ENCODE measurements around the gene MROH2A. TPM values are rescaled to one million over a fixed set of nuclear protein-coding genes. Genes with fewer than 3 reads are reported as not detected.
A peak's percentile ranks its signal among the peaks of the same experiment; 100 is the strongest.

MROH2A gene
- total and polyA plus RNA-seq, 4 donors = 0.08 to 0.28 (median 0.09) TPM; not detected in 1

- no peak for TF ChIP-seq ATF3 (IDR thresholded peaks at IDR 0.05)
- no peak for TF ChIP-seq NR2F2 (IDR thresholded peaks at IDR 0.05)
Observed at GRCh38 chr2:233844836-233845235, 66.7 kb downstream of the MROH2A start (continued).

DNA sequence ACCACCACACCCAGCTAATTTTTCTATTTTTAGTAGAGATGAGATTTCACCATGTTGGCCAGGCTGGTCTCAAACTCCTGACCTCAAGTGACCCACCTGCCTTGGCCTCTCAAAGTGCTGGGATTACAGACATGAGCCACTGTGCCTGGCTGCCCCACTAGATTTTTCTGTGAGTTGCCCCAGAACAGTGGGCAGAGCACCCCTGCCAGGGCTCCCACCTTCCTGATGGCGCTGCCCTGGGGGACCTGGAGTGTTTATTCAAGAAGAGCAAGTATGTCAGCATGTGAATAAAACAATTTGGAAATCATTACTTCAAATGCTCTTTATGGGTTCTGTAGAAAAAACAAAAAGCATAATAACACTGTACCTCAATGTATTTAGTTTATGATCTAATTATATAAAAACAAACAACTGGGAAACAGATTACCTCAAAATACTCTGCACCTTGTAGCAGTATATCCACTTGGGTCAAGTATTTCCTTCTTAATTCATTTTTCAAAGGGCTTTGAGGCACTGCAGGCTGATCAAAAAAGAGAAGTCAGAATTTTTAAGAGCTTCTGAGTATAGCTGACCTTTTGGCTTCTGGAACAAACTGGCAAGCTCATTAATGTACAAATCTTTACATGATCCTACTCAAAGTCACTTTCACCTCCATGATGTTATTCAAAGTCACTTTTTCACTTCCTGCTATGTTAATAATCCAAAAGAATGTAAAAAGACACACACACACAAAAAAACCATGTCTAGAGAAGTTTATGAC is 67.4 kb downstream of the MROH2A start:
- no peaks in the 10 kb centered on the region for H3K36me3 ChIP-seq (ENCODE audit: control insufficient read depth in 4 of 4, insufficient read depth in 3 of 4, low read depth in 1 of 4, low read length in 3 of 4)
- DNase-seq (ENCODE audit: low spot score) = no peak
- 96% methylated on average over 1 of the region's 1 CpG for WGBS
- H3K9ac ChIP-seq (ENCODE audit: low read depth in 1 of 2, low read length in 2 of 2) = no peak overlapping the region
- H3K4me1 ChIP-seq (ENCODE audit: control insufficient read depth in 4 of 4, insufficient read depth in 4 of 4, low read length in 3 of 4) = no peaks in the 10 kb centered on the region
- no peak overlapping the region for H3K4me3 ChIP-seq (ENCODE audit: low read depth in 1 of 3, low read length in 3 of 3)
- TF ChIP-seq JUND (IDR thresholded peaks at IDR 0.05) = no peak
- TF ChIP-seq GABPA (IDR thresholded peaks at IDR 0.05 in 1 of 2, conservative IDR thresholded peaks at IDR 0.05 in 1 of 2) = no peak
- TF ChIP-seq, protein P1, sequence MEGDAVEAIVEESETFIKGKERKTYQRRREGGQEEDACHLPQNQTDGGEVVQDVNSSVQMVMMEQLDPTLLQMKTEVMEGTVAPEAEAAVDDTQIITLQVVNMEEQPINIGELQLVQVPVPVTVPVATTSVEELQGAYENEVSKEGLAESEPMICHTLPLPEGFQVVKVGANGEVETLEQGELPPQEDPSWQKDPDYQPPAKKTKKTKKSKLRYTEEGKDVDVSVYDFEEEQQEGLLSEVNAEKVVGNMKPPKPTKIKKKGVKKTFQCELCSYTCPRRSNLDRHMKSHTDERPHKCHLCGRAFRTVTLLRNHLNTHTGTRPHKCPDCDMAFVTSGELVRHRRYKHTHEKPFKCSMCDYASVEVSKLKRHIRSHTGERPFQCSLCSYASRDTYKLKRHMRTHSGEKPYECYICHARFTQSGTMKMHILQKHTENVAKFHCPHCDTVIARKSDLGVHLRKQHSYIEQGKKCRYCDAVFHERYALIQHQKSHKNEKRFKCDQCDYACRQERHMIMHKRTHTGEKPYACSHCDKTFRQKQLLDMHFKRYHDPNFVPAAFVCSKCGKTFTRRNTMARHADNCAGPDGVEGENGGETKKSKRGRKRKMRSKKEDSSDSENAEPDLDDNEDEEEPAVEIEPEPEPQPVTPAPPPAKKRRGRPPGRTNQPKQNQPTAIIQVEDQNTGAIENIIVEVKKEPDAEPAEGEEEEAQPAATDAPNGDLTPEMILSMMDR (IDR thresholded peaks at IDR 0.05; ENCODE audit: low read depth, low read length, missing input control) = no peak
- TF ChIP-seq, protein P2, sequence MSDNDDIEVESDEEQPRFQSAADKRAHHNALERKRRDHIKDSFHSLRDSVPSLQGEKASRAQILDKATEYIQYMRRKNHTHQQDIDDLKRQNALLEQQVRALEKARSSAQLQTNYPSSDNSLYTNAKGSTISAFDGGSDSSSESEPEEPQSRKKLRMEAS (IDR thresholded peaks at IDR 0.05) = no peak
- no peak for TF ChIP-seq REST (IDR thresholded peaks at IDR 0.05)
- H3K27me3 ChIP-seq (ENCODE audit: control insufficient read depth in 4 of 4, insufficient read depth in 4 of 4, low read length in 3 of 4) = no peaks in the 10 kb centered on the region
- no peak overlapping the region for H3K27ac ChIP-seq (ENCODE audit: low read depth in 1 of 2, low read length in 2 of 2)
- no peaks in the 10 kb centered on the region for H3K9me3 ChIP-seq (ENCODE audit: control insufficient read depth in 4 of 4, low read length in 3 of 4)

DNA sequence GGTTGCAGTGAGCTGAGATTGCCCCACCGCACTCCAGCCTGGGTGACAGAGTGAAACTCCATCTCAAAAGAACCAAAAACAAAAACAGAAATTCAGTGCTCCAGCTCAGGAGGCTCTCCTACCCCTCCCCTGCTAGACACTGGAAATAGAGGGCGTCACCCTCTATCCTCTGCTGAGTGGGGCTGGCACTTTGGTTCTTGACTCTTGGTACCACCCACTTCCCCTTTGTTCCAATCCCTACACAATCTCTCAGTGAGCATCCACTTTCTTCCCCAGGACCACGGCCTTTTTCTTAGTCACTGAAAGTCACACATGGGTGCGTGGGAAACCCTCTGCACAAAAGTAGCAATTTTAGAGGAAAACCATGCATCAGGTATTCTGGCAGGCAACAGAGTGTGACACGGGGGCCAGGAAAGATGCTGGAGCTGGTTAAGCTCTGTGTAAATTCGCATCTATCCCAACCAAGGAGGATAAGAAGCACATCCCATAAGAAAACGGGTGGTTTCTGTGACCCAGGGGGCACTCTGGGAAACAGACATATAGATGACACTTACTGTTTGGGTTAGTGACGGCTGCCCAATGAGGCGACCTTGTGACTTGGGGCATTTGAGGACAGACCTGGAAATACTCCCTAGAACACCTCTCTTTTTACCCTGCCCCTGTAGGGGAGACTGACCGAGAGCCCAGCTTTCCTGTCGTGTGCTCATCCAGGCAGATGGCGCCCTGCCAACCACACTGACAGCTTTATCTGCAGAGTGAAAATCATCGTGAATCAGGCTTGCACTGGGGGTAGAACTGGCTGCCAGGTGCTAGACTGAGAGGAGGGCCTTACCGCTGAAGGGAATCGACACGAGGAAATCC is 68.5 kb downstream of the MROH2A start:
- H3K9me3 ChIP-seq (ENCODE audit: control insufficient read depth in 4 of 4, low read length in 3 of 4) = no peaks in the 10 kb centered on the region
- WGBS = 90% methylated on average over 16 of the region's 16 CpGs
- TF ChIP-seq ZBTB33 (IDR thresholded peaks at IDR 0.05) (no peak), JUND (IDR thresholded peaks at IDR 0.05) (no peak), SP1 (IDR thresholded peaks at IDR 0.05) (no peak), RXRA (IDR thresholded peaks at IDR 0.05) (no peak), TAF1 (conservative IDR thresholded peaks at IDR 0.05) (no peak), YY1 (IDR thresholded peaks at IDR 0.05) (no peak), RAD21 (IDR thresholded peaks at IDR 0.05) (no peak), ATF3 (IDR thresholded peaks at IDR 0.05) (no peak), FOXA1 (IDR thresholded peaks at IDR 0.05) (no peak), REST (IDR thresholded peaks at IDR 0.05) (no peak)
- TF ChIP-seq, protein P2 (IDR thresholded peaks at IDR 0.05) = no peak

More for the DNA sequence above, 68.5 kb downstream of the MROH2A start:
- no peak overlapping the region for H3K4me3 ChIP-seq (ENCODE audit: low read depth in 1 of 3, low read length in 3 of 3)
- DNase-seq (ENCODE audit: low spot score) = peak; percentile 12
- H3K27me3 ChIP-seq (ENCODE audit: control insufficient read depth in 4 of 4, insufficient read depth in 4 of 4, low read length in 3 of 4) = no peaks in the 10 kb centered on the region
- H3K4me1 ChIP-seq (ENCODE audit: control insufficient read depth in 4 of 4, insufficient read depth in 4 of 4, low read length in 3 of 4) = no peaks in the 10 kb centered on the region
- no peaks in the 10 kb centered on the region for H3K36me3 ChIP-seq (ENCODE audit: control insufficient read depth in 4 of 4, insufficient read depth in 3 of 4, low read depth in 1 of 4, low read length in 3 of 4)
- no peak overlapping the region for H3K27ac ChIP-seq (ENCODE audit: low read depth in 1 of 2, low read length in 2 of 2)
- no peak overlapping the region for H3K9ac ChIP-seq (ENCODE audit: low read depth in 1 of 2, low read length in 2 of 2)
